SK-N-MC (cell line): ENCODE measurements around the gene GTF2I.
"Not testable (repeated sequence)": the region's sequence is repeated elsewhere in the genome, so short reads cannot be mapped to it uniquely, and the experiment has no call there.

Source experiments
- EZH2 ChIP-seq: fragments of 200-600 bp; sonication (generic); IDR thresholded peaks from one replicate; pipeline ENCODE4 v1.6.1; 2017; ENCODE audit warnings: antibody characterized with exemption
- FOXP2 ChIP-seq: optimal IDR thresholded peaks from 2 replicates; pipeline ENCODE3; 2011; ENCODE audit warnings: mild to moderate bottlenecking, moderate library complexity; ENCODE audit not compliant: insufficient read depth; ENCODE audit errors: extremely low read length, control extremely low read depth
- POLR2AphosphoS5 ChIP-seq: IDR thresholded peaks from 2 replicates; pipeline ENCODE4 v1.6.1; 2012; ENCODE audit warnings: mild to moderate bottlenecking, low read depth, low read length, borderline replicate concordance

DNA sequence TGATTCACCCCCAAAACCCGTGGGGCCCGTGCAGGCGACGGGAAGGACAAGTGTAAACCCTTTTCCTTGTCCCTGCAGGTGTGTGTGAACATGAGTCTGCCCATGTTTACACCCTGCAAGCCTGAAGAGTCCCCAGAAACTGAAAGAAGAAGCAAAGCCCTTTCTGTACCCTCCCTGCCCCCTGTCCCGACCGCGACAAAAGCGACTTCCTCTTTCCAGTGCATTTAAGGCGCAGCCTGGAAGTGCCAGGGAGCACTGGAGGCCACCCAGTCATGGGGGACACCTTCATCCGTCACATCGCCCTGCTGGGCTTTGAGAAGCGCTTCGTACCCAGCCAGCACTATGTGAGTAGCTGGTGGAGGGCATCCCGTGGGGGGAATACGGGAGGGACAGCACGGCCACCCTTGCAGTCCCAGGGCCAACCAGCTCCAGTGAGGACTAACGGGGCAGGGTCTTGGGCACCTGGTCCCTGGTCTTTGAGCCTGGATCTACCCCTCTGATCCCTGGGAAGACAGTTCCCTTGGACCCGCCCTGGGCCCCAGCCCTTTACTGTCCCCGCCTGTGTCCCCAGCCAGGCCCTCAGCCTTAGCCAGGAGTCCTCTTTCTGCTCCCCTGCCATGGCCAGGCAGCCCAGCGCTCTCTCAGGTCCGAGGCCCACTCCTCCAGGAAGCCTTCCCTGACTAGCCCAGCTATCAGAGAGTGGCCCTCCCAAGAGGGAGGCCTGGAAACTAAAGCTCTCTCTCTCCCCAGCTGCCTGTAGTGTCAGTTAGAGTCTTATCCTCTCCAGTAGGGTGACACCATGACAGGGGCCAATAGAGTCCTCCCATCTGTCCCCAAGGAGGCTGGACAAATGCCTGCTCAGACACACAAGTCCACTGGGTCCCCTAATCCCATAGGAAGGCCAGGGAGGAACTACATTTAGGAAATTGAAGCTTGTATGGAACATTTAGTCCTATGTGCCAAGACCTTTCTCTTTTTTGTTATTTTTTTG, 116.5 kb downstream of the GTF2I start, which contains the start of gene NCF1:
- TF ChIP-seq EZH2, POLR2AphosphoS5, FOXP2: not testable (repeated sequence)
